HG03280 (cell line): ENCODE data around the gene RHPN2.
"Not testable (repeated sequence)": the region's sequence is repeated elsewhere in the genome, so short reads cannot be mapped to it uniquely, and the experiment has no call there.

Experiments used
- ATAC-seq: cut with Tn5 transposase; IDR thresholded peaks from one replicate; pipeline ENCODE4 v1.9.1; 2021; ENCODE audit warnings: mild to moderate bottlenecking, moderate library complexity; ENCODE audit not compliant: unreplicated experiment

RHPN2 gene

GRCh38 chr19:32979807-32980206 is 84.9 kb downstream of the RHPN2 start:
- ATAC-seq: not testable (repeated sequence)

- not testable (repeated sequence) for ATAC-seq
Observed at GRCh38 chr19:32977813-32978212, 86.9 kb downstream of the RHPN2 start.

- no peak for ATAC-seq
Observed at GRCh38 chr19:32977280-32977679, 87.4 kb downstream of the RHPN2 start.

GRCh38 chr19:32976223-32976805 is 88.4 kb downstream of the RHPN2 start:
- no peak for ATAC-seq

GRCh38 chr19:32971715-32972540 is 92.8 kb downstream of the RHPN2 start, which contains the start of the genes CEP89 and FAAP24:
CEP89 (minus strand) TSS chr19:32971958; CDS start chr19:32971874, 84 bp downstream.
FAAP24 (plus strand) TSS chr19:32972242; CDS start chr19:32973197, 955 bp downstream.
- peak; percentile 99 for ATAC-seq

GRCh38 chr19:32971012-32971595 is 93.6 kb downstream of the RHPN2 start:
- ATAC-seq: no peak

- no peak for ATAC-seq
Observed at GRCh38 chr19:32969549-32969948, 95.1 kb downstream of the RHPN2 start.

- no peak for ATAC-seq
Observed at GRCh38 chr19:32966750-32967149, 97.9 kb downstream of the RHPN2 start.

- ATAC-seq: no peak
Observed at GRCh38 chr19:32945260-32945659, 119.4 kb downstream of the RHPN2 start.

- ATAC-seq: not testable (repeated sequence)
Observed at GRCh38 chr19:32941273-32941672, 123.4 kb downstream of the RHPN2 start.

GRCh38 chr19:32936065-32936464 is 128.6 kb downstream of the RHPN2 start:
- ATAC-seq: no peak

GRCh38 chr19:32935629-32936028 is 129.1 kb downstream of the RHPN2 start:
- ATAC-seq: no peak

- no peak for ATAC-seq
Observed at GRCh38 chr19:32933571-32933970, 131.1 kb downstream of the RHPN2 start.

GRCh38 chr19:32930567-32930966 is 134.1 kb downstream of the RHPN2 start:
- ATAC-seq: no peak

- ATAC-seq: no peak
Observed at GRCh38 chr19:32928806-32929205, 135.9 kb downstream of the RHPN2 start.
